HEK293 (cell line): ENCODE results near the gene NSL1.

Experiments
- CTCF ChIA-PET: fragments of 350-600 bp; formaldehyde crosslinking; extraction: SDS; loops from one replicate; lab custom pipeline; 2021; ENCODE audit warnings: antibody characterized with exemption; lab: Yijun Ruan, JAX
- POLR2A ChIA-PET: fragments of 300-600 bp; formaldehyde crosslinking; extraction: SDS; loops from one replicate; lab custom pipeline; 2020; ENCODE audit warnings: antibody characterized with exemption, inconsistent platforms; lab: Yijun Ruan, JAX
- H3K27ac ChIP-seq: fragments of 200-500 bp; sonication (Bioruptor generic); 2 replicates; pipeline ENCODE4 v1.5.1; 2014; ENCODE audit warnings: low read depth, low read length, control low read depth, inconsistent platforms; ENCODE audit errors: extremely low read depth
- H3K36me3 ChIP-seq, 2 experiments: fragments of 200-500 bp in 1 of 2; sonication (Bioruptor generic) in 1 of 2; 1 replicate in 1 of 2; 2 replicates in 1 of 2; pipeline ENCODE4 v1.5.1; 2014 to 2017; ENCODE audit warnings: inconsistent platforms in 2 of 2, low read length in 2 of 2; ENCODE audit not compliant: control insufficient read depth in 2 of 2, insufficient read depth in 1 of 2
- H3K4me1 ChIP-seq: fragments of 200-500 bp; sonication (Bioruptor generic); 2 replicates; pipeline ENCODE4 v1.5.1; 2014; ENCODE audit warnings: mild to moderate bottlenecking, low read length, inconsistent platforms; ENCODE audit not compliant: control insufficient read depth, insufficient read depth
- H3K4me3 ChIP-seq: 2 replicates; pipeline ENCODE4 v1.5.1; 2011; ENCODE audit warnings: low read depth, mild to moderate bottlenecking, control low read depth, low read length, moderate library complexity
- H3K9me3 ChIP-seq: fragments of 200-500 bp; sonication (Bioruptor generic); 2 replicates; pipeline ENCODE4 v1.5.1; 2014; ENCODE audit warnings: low read depth, low read length, inconsistent platforms; ENCODE audit not compliant: control insufficient read depth, insufficient read depth
- HOXA7 ChIP-seq: sonication (generic); formaldehyde crosslinking; IDR thresholded peaks from 2 replicates; pipeline ENCODE4 v1.8.1; 2022; ENCODE audit warnings: missing genetic modification reagents, borderline replicate concordance
- REST ChIP-seq: fragments of 450-650 bp; formaldehyde crosslinking; IDR thresholded peaks from 2 replicates; pipeline ENCODE4 v1.5.1; 2016; ENCODE audit warnings: missing biosample characterization, missing genetic modification characterization
- SCRT1 ChIP-seq: fragments of 450-650 bp; formaldehyde crosslinking; IDR thresholded peaks from 2 replicates; pipeline ENCODE4 v1.5.1; 2016; ENCODE audit warnings: missing biosample characterization, missing genetic modification characterization, borderline replicate concordance
- ZBTB44 ChIP-seq: fragments of 450-650 bp; IDR thresholded peaks from 2 replicates; pipeline ENCODE4 v1.5.1; 2018; ENCODE audit warnings: missing biosample characterization, mild to moderate bottlenecking, missing genetic modification characterization
- ZBTB7A ChIP-seq: fragments of 450-650 bp; formaldehyde crosslinking; IDR thresholded peaks from 2 replicates; pipeline ENCODE4 v1.5.1; 2016; ENCODE audit warnings: low read depth, missing biosample characterization, missing genetic modification characterization
- ZNF292 ChIP-seq: fragments of 450-650 bp; formaldehyde crosslinking; IDR thresholded peaks from 2 replicates; pipeline ENCODE4 v1.5.1; 2016; ENCODE audit warnings: low read depth, missing biosample characterization, missing genetic modification characterization, borderline replicate concordance
- ZNF510 ChIP-seq: fragments of 450-650 bp; formaldehyde crosslinking; IDR thresholded peaks from 2 replicates; pipeline ENCODE4 v1.5.1; 2018; ENCODE audit warnings: mild to moderate bottlenecking, missing genetic modification characterization, missing biosample characterization; ENCODE audit not compliant: insufficient replicate concordance
- ZNF518A ChIP-seq: fragments of 450-650 bp; formaldehyde crosslinking; conservative IDR thresholded peaks from 2 replicates; pipeline ENCODE4 v1.5.1; 2016; ENCODE audit warnings: low read depth, missing biosample characterization, missing genetic modification characterization
- ZNF530 ChIP-seq: fragments of 450-650 bp; formaldehyde crosslinking; IDR thresholded peaks from 2 replicates; pipeline ENCODE4 v1.5.1; 2016; ENCODE audit warnings: low read depth, missing biosample characterization, missing genetic modification characterization
- ZNF561 ChIP-seq: fragments of 450-650 bp; IDR thresholded peaks from 2 replicates; pipeline ENCODE4 v1.5.1; 2018; ENCODE audit warnings: missing biosample characterization, missing genetic modification characterization, borderline replicate concordance
- ZNF596 ChIP-seq: fragments of 450-650 bp; IDR thresholded peaks from 2 replicates; pipeline ENCODE4 v1.5.0; 2018; ENCODE audit warnings: missing biosample characterization, mild to moderate bottlenecking, missing genetic modification characterization, moderate library complexity
- ZNF600 ChIP-seq: fragments of 450-650 bp; formaldehyde crosslinking; IDR thresholded peaks from 2 replicates; pipeline ENCODE4 v1.5.1; 2016; ENCODE audit warnings: missing biosample characterization, missing genetic modification characterization
- ZNF621 ChIP-seq: fragments of 450-650 bp; formaldehyde crosslinking; IDR thresholded peaks from 2 replicates; pipeline ENCODE4 v1.5.1; 2017; ENCODE audit warnings: missing biosample characterization, missing genetic modification characterization
- ZSCAN16 ChIP-seq: fragments of 450-650 bp; formaldehyde crosslinking; IDR thresholded peaks from 2 replicates; pipeline ENCODE4 v1.5.1; 2016; ENCODE audit warnings: missing biosample characterization, missing genetic modification characterization
- TF ChIP-seq, protein P1 (sequence below): fragments of 450-650 bp; formaldehyde crosslinking; IDR thresholded peaks from 2 replicates; pipeline ENCODE4 v1.5.1; 2016; ENCODE audit warnings: missing biosample characterization, missing genetic modification characterization
- TF ChIP-seq, protein P2 (sequence below): fragments of 450-650 bp; formaldehyde crosslinking; conservative IDR thresholded peaks from 2 replicates; pipeline ENCODE4 v1.5.1; 2016; ENCODE audit warnings: low read depth, missing biosample characterization, missing genetic modification characterization

NSL1 gene

GRCh38 chr1:212700892-212701819 is 90.4 kb downstream of the NSL1 start (continued):
- TF ChIP-seq ZSCAN16 (tag by site-specific recombination) = no peak
- no peak for TF ChIP-seq ZNF621 (tag by site-specific recombination)
- TF ChIP-seq, all 188 proteins: peak for 25

DNA sequence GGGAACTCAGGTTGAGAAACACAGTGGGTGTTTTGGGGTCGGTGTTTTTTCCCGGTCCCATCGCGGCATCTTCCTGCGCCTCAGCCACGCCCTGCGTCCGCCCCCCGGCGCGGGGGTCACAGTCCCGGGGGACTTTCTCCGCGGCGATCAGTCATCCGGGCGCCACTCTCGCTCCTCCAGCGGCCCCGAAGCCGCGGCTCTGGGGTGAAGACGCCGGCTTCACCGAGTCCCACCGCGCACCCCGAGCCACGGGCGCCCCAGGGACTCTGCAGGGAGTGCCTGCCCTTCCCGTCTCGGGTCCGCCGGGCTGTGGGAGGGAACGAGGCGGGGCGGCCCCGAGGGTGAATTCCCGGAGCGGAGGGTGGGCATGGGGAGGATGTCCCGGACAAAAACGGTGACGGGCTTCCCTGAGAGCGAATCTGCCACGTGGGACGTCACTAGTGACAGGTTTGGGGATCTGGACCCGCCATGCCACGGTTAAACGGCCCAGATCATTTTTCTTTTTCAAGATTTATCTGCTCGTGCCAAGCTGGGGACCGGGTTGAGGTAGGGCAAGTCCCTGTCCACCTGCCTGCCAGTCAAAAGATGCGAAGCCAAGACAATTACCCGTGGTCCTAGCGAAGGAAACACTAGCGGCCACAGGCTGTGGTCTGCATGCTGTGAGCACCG is 91.2 kb downstream of the NSL1 start:
- POLR2A ChIA-PET = interaction anchor here (1.5 to 2.1 kb wide), 2 partner anchors 91 kb away, joined by 7 to 14 read pairs; partner anchors contain the start of genes ATF3, NSL1 and TATDN3
- peak overlapping the region; percentile 63; the same call in 1 of the 2 replicates for H3K27ac ChIP-seq
- no peak for TF ChIP-seq HOXA7 (CRISPR knock-in tag)
- 0 out of 2 replicates have a peak, but pooled peaks have one; percentile 38 for TF ChIP-seq ZNF561 (tag by site-specific recombination)
- no peak for TF ChIP-seq ZNF596 (tag by site-specific recombination)
- TF ChIP-seq ZNF292 (tag by site-specific recombination) = no peak
- TF ChIP-seq, protein P1, sequence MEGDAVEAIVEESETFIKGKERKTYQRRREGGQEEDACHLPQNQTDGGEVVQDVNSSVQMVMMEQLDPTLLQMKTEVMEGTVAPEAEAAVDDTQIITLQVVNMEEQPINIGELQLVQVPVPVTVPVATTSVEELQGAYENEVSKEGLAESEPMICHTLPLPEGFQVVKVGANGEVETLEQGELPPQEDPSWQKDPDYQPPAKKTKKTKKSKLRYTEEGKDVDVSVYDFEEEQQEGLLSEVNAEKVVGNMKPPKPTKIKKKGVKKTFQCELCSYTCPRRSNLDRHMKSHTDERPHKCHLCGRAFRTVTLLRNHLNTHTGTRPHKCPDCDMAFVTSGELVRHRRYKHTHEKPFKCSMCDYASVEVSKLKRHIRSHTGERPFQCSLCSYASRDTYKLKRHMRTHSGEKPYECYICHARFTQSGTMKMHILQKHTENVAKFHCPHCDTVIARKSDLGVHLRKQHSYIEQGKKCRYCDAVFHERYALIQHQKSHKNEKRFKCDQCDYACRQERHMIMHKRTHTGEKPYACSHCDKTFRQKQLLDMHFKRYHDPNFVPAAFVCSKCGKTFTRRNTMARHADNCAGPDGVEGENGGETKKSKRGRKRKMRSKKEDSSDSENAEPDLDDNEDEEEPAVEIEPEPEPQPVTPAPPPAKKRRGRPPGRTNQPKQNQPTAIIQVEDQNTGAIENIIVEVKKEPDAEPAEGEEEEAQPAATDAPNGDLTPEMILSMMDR (tag by site-specific recombination) = no peak
- TF ChIP-seq ZNF600 (tag by site-specific recombination) = no peak
- TF ChIP-seq ZBTB44 = no peak
- no peak for TF ChIP-seq ZNF510 (tag by site-specific recombination)
- TF ChIP-seq, protein P2, sequence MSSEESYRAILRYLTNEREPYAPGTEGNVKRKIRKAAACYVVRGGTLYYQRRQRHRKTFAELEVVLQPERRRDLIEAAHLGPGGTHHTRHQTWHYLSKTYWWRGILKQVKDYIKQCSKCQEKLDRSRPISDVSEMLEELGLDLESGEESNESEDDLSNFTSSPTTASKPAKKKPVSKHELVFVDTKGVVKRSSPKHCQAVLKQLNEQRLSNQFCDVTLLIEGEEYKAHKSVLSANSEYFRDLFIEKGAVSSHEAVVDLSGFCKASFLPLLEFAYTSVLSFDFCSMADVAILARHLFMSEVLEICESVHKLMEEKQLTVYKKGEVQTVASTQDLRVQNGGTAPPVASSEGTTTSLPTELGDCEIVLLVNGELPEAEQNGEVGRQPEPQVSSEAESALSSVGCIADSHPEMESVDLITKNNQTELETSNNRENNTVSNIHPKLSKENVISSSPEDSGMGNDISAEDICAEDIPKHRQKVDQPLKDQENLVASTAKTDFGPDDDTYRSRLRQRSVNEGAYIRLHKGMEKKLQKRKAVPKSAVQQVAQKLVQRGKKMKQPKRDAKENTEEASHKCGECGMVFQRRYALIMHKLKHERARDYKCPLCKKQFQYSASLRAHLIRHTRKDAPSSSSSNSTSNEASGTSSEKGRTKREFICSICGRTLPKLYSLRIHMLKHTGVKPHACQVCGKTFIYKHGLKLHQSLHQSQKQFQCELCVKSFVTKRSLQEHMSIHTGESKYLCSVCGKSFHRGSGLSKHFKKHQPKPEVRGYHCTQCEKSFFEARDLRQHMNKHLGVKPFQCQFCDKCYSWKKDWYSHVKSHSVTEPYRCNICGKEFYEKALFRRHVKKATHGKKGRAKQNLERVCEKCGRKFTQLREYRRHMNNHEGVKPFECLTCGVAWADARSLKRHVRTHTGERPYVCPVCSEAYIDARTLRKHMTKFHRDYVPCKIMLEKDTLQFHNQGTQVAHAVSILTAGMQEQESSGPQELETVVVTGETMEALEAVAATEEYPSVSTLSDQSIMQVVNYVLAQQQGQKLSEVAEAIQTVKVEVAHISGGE (tag by site-specific recombination) = no peak; the same call in 1 of the 2 replicates
- no peak for TF ChIP-seq ZNF518A
- TF ChIP-seq ZNF530 (tag by site-specific recombination) = no peak
- no peak for TF ChIP-seq REST (tag by site-specific recombination)
- no peak for TF ChIP-seq ZBTB7A (tag by site-specific recombination)
- no peak for TF ChIP-seq SCRT1 (tag by site-specific recombination)

More for the DNA sequence above, 91.2 kb downstream of the NSL1 start:
- Histone ChIP-seq H3K4me1 (peaks cover 8% of the 10 kb centered on the region), H3K9me3 (no peaks in the 10 kb centered on the region), H3K36me3 (peaks cover 0 to 3% of the 10 kb centered on the region in 2 experiments; a peak in 1 of 3 replicates), H3K4me3 (peak overlapping the region; percentile 47)
- CTCF ChIA-PET = interaction anchor here (0.7 to 2.1 kb wide), 5 partner anchors 16 to 1340 kb away, joined by 3 to 15 read pairs (median 4); no protein-coding TSS in a partner anchor
